HFF-Myc (cell line): ENCODE measurements around the gene C6orf118.

ENCODE experiments used
- DNase-seq: peaks from one replicate; pipeline ENCODE4 v3.0.0-alpha.2; 2011; ENCODE audit warnings: low read depth; ENCODE audit errors: extremely low read depth
- H3K4me3 ChIP-seq: replicated peaks from 2 replicates; pipeline ENCODE4 v1.5.1; 2011; ENCODE audit warnings: low read depth, mild to moderate bottlenecking, control low read depth, low read length
- CTCF ChIP-seq: IDR thresholded peaks from 2 replicates; pipeline ENCODE4 v1.5.1; 2012; ENCODE audit warnings: mild to moderate bottlenecking, low read depth, low read length, control low read depth; ENCODE audit errors: missing control alignments

The C6orf118 gene

GRCh38 chr6:165245701-165246100, 63.7 kb downstream of the C6orf118 start:
- DNase-seq = no peak

GRCh38 chr6:165245287-165245686, 64.1 kb downstream of the C6orf118 start:
- H3K4me3 ChIP-seq = no peak overlapping the region
- no peak for TF ChIP-seq CTCF
- no peak for DNase-seq

More at GRCh38 chr6:165245701-165246100, 63.7 kb downstream of the C6orf118 start:
- TF ChIP-seq CTCF = no peak
- H3K4me3 ChIP-seq = no peak overlapping the region

- DNase-seq = no peak
- no peak for TF ChIP-seq CTCF
- H3K4me3 ChIP-seq = no peak overlapping the region
These were observed 64.7 kb downstream of the C6orf118 start for GRCh38 chr6:165244524-165245247.

GRCh38 chr6:165243801-165244200, 65.6 kb downstream of the C6orf118 start:
- TF ChIP-seq CTCF = no peak
- H3K4me3 ChIP-seq = no peak overlapping the region
- DNase-seq = no peak

- no peak for TF ChIP-seq CTCF
- H3K4me3 ChIP-seq = no peak overlapping the region
- no peak for DNase-seq
These were observed 73.1 kb downstream of the C6orf118 start for GRCh38 chr6:165236326-165236725.

- no peak for TF ChIP-seq CTCF
- no peak for DNase-seq
- no peak overlapping the region for H3K4me3 ChIP-seq
These were observed 76.5 kb downstream of the C6orf118 start for GRCh38 chr6:165232731-165233488.
